Liver (tissue), 9 donors: ENCODE measurements around the gene PDE6B. TPM values are rescaled to one million over a fixed set of nuclear protein-coding genes. Genes with fewer than 3 reads are reported as not detected.

Experiments used
- DNase-seq: peaks from one replicate; pipeline ENCODE4 v3.0.0-alpha.2; 2017; ENCODE audit warnings: low spot score
- H3K27ac ChIP-seq, 2 donors: one replicate each; pipeline ENCODE4 v1.7.0; 2013; ENCODE audit warnings: inconsistent platforms in 2 of 2, low read length in 2 of 2, control low read depth in 1 of 2, low read depth in 1 of 2, mild to moderate bottlenecking in 1 of 2
- H3K27me3 ChIP-seq, 4 donors: one replicate each; pipeline versions ENCODE4 v1.6.1 to v1.7.0; 2013; ENCODE audit warnings: low read length in 3 of 4, inconsistent platforms in 1 of 4, mild to moderate bottlenecking in 1 of 4, moderate library complexity in 1 of 4; ENCODE audit not compliant: control insufficient read depth in 4 of 4, insufficient read depth in 4 of 4
- H3K36me3 ChIP-seq, 4 donors: one replicate each; pipeline versions ENCODE4 v1.6.1 to v1.7.0; 2013; ENCODE audit warnings: low read length in 3 of 4, mild to moderate bottlenecking in 3 of 4, low read depth in 1 of 4, moderate library complexity in 1 of 4; ENCODE audit not compliant: control insufficient read depth in 4 of 4, insufficient read depth in 3 of 4
- H3K4me1 ChIP-seq, 4 donors: one replicate each; pipeline versions ENCODE4 v1.6.1 to v1.7.0; 2013; ENCODE audit warnings: low read length in 3 of 4, mild to moderate bottlenecking in 3 of 4, moderate library complexity in 1 of 4; ENCODE audit not compliant: control insufficient read depth in 4 of 4, insufficient read depth in 4 of 4
- H3K4me3 ChIP-seq, 3 donors: one replicate each; pipeline versions ENCODE4 v1.6.1 to v1.7.0; 2013; ENCODE audit warnings: low read length in 3 of 3, control low read depth in 1 of 3, low read depth in 1 of 3, mild to moderate bottlenecking in 1 of 3
- H3K9ac ChIP-seq, 2 donors: one replicate each; pipeline ENCODE4 v1.7.0; 2013; ENCODE audit warnings: low read length in 2 of 2, mild to moderate bottlenecking in 2 of 2, moderate library complexity in 2 of 2, control low read depth in 1 of 2, low read depth in 1 of 2
- H3K9me3 ChIP-seq, 4 donors: one replicate each; pipeline versions ENCODE4 v1.6.1 to v1.7.0; 2013; ENCODE audit warnings: low read length in 3 of 4; ENCODE audit not compliant: control insufficient read depth in 4 of 4
- ATF3 ChIP-seq: IDR thresholded peaks from 2 replicates; pipeline ENCODE4 v1.6.1; 2016; ENCODE audit warnings: antibody characterized with exemption
- CTCF ChIP-seq: fragments of 150-350 bp; IDR thresholded peaks from 2 replicates; pipeline ENCODE4 v1.5.1; 2017; ENCODE audit warnings: improper control_type of control experiment, low read depth, low read length; ENCODE audit not compliant: missing input control
- EGR1 ChIP-seq, 2 donors: IDR thresholded peaks; 2 replicates each; pipeline ENCODE4 v1.6.1; 2016 to 2018; ENCODE audit warnings: antibody characterized with exemption in 2 of 2, low read depth in 2 of 2
- FOXA1 ChIP-seq: IDR thresholded peaks from 2 replicates; pipeline ENCODE4 v1.6.1; 2016; ENCODE audit warnings: antibody characterized with exemption
- FOXA2 ChIP-seq: IDR thresholded peaks from 2 replicates; pipeline ENCODE4 v1.6.1; 2016; ENCODE audit warnings: antibody characterized with exemption
- GABPA ChIP-seq, 2 donors: IDR thresholded peaks in 1 of 2; conservative IDR thresholded peaks in 1 of 2; 2 replicates each; pipeline ENCODE4 v1.6.1; 2016; ENCODE audit warnings: antibody characterized with exemption in 2 of 2, mild to moderate bottlenecking in 1 of 2, moderate library complexity in 1 of 2
- HNF4G ChIP-seq: IDR thresholded peaks from 2 replicates; pipeline ENCODE4 v1.6.1; 2016; ENCODE audit warnings: antibody characterized with exemption
- JUND ChIP-seq, 2 donors: IDR thresholded peaks; 2 replicates each; pipeline ENCODE4 v1.6.1; 2016; ENCODE audit warnings: antibody characterized with exemption in 2 of 2
- RAD21 ChIP-seq, 2 donors: IDR thresholded peaks; 2 replicates each; pipeline ENCODE4 v1.6.1; 2016; ENCODE audit warnings: antibody characterized with exemption in 2 of 2, mild to moderate bottlenecking in 2 of 2
- REST ChIP-seq: IDR thresholded peaks from 2 replicates; pipeline ENCODE4 v1.6.1; 2016; ENCODE audit warnings: antibody characterized with exemption, mild to moderate bottlenecking
- RXRA ChIP-seq, 2 donors: IDR thresholded peaks; 2 replicates each; pipeline ENCODE4 v1.6.1; 2017 to 2018; ENCODE audit warnings: antibody characterized with exemption in 2 of 2, mild to moderate bottlenecking in 1 of 2
- SP1 ChIP-seq: IDR thresholded peaks from 2 replicates; pipeline ENCODE4 v1.6.1; 2018; ENCODE audit warnings: antibody characterized with exemption, mild to moderate bottlenecking
- TAF1 ChIP-seq: conservative IDR thresholded peaks from 2 replicates; pipeline ENCODE4 v1.6.1; 2016; ENCODE audit warnings: antibody characterized with exemption, mild to moderate bottlenecking
- YY1 ChIP-seq: IDR thresholded peaks from 2 replicates; pipeline ENCODE4 v1.6.1; 2016; ENCODE audit warnings: antibody characterized with exemption, mild to moderate bottlenecking
- ZBTB33 ChIP-seq: IDR thresholded peaks from 2 replicates; pipeline ENCODE4 v1.6.1; 2016; ENCODE audit warnings: antibody characterized with exemption
- WGBS: extraction: QIAGEN DNeasy Blood & Tissue Kit; methylation state at CpG from one replicate; pipeline ENCODE4 v1.1.7; 2013; 5-methylcytosine and 5-hydroxymethylcytosine counted together
- polyA plus RNA-seq, 2 donors: library from polyadenylated mRNA; stranded (reverse) in 1 of 2; unstranded in 1 of 2; fragments of 200-250 nt in 1 of 2; fragments of >200 nt in 1 of 2; fragmentation: Nextera tagmentation in 1 of 2; extraction: Ambion mirVana in 1 of 2; gene quantifications; one replicate each; pipeline versions ENCODE4 v1.2.1 to v1.2.3, GENCODE V29; 2013 to 2015
- total RNA-seq, 2 donors: library from RNA; depleted of rRNA; stranded (reverse); fragments of >200 nt; gene quantifications; one replicate each; pipeline ENCODE4 v1.2.3, GENCODE V29; 2014
- donor health status: healthy.
- donor health status: healthy.
- donor health status: healthy.
- donor health status: healthy.
- donor health status: healthy.

The PDE6B gene
- total and polyA plus RNA-seq, 4 donors, result 0.28 to 7.3 (median 0.49) TPM

DNA sequence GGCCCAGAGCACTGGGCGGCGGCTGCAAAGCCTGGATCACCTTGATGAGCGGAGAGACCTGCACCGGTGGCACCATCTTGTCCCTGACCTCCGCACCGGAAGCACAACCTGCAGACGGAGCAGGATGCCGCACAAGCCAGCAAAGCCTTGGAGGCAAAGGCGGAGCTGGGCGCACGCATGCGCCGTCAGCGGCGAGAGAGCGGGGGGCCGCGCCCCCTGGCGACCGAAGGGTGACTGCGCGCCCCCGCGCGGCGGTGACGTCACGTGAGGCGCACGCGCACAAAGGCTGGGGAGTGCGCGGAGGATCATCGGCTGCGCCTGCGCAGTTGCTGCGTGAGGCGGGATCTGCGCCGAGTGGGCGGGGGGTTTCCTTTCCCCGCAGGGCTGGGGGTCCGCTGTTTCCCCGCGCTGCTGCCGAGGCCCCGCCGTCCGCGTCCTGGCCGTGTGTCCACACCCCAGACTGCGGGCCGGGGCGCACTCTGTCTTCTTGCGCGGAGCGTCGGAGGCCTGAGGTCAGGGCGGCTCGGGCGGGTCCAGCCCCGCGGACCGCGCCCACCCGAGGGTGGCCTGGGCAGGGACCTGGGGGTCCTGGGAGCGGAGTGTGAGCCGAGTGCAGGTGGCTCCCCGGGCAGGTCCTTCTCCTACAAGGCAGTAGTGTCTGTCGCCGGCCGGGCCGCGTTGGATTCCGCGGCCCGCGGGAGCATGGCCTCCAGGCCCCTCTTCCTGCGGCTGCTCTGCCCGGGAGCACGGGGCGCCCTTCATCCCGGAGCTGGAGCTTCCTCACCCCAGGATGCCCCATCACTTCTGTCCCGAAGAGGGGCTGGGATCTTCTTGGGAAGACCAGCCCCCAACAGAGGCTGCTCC lies 49.0 kb downstream of the PDE6B start, which contains the start of the genes ATP5ME and MYL5:
Gene ATP5ME, minus strand, starts transcription at position 105 of the 864 bp plus-strand sequence. Its CDS starts 29 bp downstream, at position 76.
Gene MYL5, plus strand, starts transcription at position 371 of the 864 bp plus-strand sequence. CDS start 3,485 bp downstream, outside the sequence.
- Histone ChIP-seq H3K4me3 (peak within 1 kb of the TSS; percentile 90 to 94 (median 92)), H3K27me3 (no peaks in the 10 kb centered on the region), H3K4me1 (peaks cover 8 to 19% (median 15%) of the 10 kb centered on the region in 4 donors), H3K9ac (peak within 1 kb of the TSS; percentile 70 to 96), H3K36me3 (peaks cover 5 to 18% (median 14%) of the 10 kb centered on the region in 4 donors), H3K27ac (peak within 1 kb of the TSS; percentile 94 to 95), H3K9me3 (no peaks in the 10 kb centered on the region)
- TF ChIP-seq JUND (IDR thresholded peaks at IDR 0.05) (no peak), RAD21 (IDR thresholded peaks at IDR 0.05) (peak in 1 of 2 donors; percentile 46), GABPA (IDR thresholded peaks at IDR 0.05 in 1 of 2, conservative IDR thresholded peaks at IDR 0.05 in 1 of 2) (peak in 1 of 2 donors; percentile 92), EGR1 (IDR thresholded peaks at IDR 0.05; ENCODE audit: low read depth in 2 of 2) (peak; percentile 72 to 95), YY1 (peak; percentile 91), FOXA2 (no peak), ATF3 (no peak), CTCF (peak; percentile 98)
- under 1% methylated on average over 84 of the region's 84 CpGs for WGBS
- DNase-seq, result peak; percentile 97

DNA sequence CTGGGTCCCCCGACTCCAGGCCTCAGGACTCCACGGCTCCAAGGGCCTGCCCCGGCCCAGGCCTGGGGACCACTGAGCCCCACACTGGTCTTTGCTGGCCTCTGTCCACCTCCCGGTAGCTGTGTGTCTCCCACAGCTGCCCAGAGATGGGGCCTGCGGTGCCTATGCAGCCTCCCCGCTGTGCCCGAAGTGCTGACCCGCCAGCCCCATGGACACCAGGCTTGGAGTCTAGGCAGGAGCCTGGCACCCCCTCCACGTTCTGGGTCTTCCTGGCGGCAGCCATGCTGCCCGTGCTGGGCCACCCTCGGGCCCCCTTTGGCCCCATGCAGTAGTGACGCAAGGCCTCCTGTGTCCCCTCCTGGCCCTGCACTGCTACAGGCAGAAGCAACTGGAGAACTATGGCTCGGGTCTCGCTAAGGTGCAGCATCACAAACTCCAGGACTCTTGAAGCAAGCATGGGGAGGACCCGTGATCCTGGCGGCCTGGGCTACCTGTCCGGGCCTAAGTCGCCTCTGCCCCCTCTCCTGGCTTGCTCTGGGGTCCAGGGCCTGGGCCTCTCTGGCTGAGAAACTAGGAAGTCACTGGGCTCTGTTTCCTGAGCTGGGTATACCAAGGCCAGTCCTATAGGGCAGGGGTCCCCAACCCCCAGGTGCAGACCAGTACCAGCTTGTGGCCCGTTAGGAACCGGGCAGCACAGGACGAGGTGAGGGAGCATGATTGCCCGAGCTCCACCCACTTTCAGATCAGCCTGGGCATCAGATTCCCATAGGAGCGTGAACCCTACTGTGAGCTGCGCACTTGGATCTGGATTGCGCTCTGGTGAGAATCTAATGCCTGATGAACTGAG lies 49.9 kb downstream of the PDE6B start:
- no peak for DNase-seq
- TF ChIP-seq REST (no peak), ATF3 (no peak), SP1 (no peak), TAF1 (no peak), ZBTB33 (no peak), RXRA (IDR thresholded peaks at IDR 0.05) (no peak), GABPA (IDR thresholded peaks at IDR 0.05 in 1 of 2, conservative IDR thresholded peaks at IDR 0.05 in 1 of 2) (no peak), JUND (IDR thresholded peaks at IDR 0.05) (no peak), CTCF (no peak), HNF4G (no peak), FOXA1 (no peak), YY1 (no peak), FOXA2 (no peak)
- peaks cover 8 to 19% (median 16%) of the 10 kb centered on the region in 4 donors for H3K4me1 ChIP-seq
- no peaks in the 10 kb centered on the region for H3K27me3 ChIP-seq
- peak overlapping the region; percentile 70 to 96 for H3K9ac ChIP-seq
- WGBS, result 69% methylated on average over 26 of the region's 26 CpGs
- H3K4me3 ChIP-seq, result peak overlapping the region; percentile 90 to 94 (median 92)
- H3K36me3 ChIP-seq, result peaks cover 5 to 18% (median 14%) of the 10 kb centered on the region in 4 donors
- H3K9me3 ChIP-seq, result no peaks in the 10 kb centered on the region
- peak overlapping the region; percentile 94 to 95 for H3K27ac ChIP-seq
